OCI-LY3 (cell line): ENCODE measurements around the gene WBP1L.

Source experiments
- CTCF ChIP-seq: fragments of 200-600, 300-600 bp; sonication (generic); IDR thresholded peaks from 2 replicates; pipeline ENCODE4 v1.5.1; 2014; ENCODE audit warnings: antibody characterized with exemption, low read length, low read depth
- EZH2phosphoT487 ChIP-seq: fragments of 200-600 bp; shearing (Covaris generic); IDR thresholded peaks from 2 replicates; pipeline ENCODE4 v1.6.1; 2018; ENCODE audit warnings: antibody characterized with exemption, mixed run types, low read depth

DNA sequence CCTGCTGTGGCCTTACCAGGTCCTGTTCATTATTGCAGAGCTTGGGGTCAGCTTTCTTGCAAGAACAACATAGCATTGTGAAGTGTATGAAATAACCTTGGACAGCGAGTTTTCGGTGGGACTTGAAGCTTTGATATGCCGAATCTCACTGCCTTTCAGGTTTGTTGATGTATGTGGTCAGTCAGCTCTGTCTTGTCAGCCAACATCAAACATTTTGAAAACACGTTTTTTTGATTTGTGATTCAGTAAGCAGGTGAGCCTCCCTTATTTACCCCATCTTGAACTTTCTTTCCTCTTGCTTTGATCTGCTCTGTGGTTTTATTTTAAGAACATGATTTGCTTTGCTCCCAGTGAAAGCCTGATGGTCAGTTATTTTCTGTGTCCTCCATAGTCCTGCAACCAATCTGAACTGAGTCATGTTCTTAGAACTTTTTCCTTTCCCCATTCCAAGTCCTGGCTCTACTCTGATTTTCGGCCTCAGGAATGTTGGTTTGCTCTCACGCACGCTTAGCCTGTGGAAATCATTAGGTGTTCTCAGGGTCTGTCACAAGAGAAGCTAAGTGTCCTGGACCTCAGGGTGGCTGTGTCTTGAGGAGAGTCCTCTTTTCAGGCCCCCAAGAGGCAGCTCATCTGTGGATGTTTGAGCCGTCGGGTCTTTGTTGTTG is 8.7 kb downstream of the WBP1L start:
- TF ChIP-seq CTCF: no peak
- no peak for TF ChIP-seq EZH2phosphoT487
